H9 (cell line): ENCODE measurements around the gene NKG7. TPM values are rescaled to one million over a fixed set of nuclear protein-coding genes. Genes with fewer than 3 reads are reported as not detected.

Source experiments
- DNase-seq: peaks from one replicate; pipeline ENCODE4 v3.0.0-alpha.2; 2017
- H2AFZ ChIP-seq: one replicate; pipeline ENCODE4 v1.6.1; 2013; ENCODE audit warnings: mild to moderate bottlenecking, low read length, control low read depth, moderate library complexity
- H2AK5ac ChIP-seq: 2 replicates; pipeline ENCODE4 v1.6.1; 2013; ENCODE audit warnings: low read length, control low read depth, mixed read lengths; ENCODE audit not compliant: insufficient read length
- H2BK120ac ChIP-seq: one replicate; pipeline ENCODE4 v1.6.1; 2013; ENCODE audit warnings: low read depth, mild to moderate bottlenecking, low read length, control low read depth, inconsistent platforms; ENCODE audit not compliant: poor library complexity, severe bottlenecking
- H2BK12ac ChIP-seq: 2 replicates; pipeline ENCODE4 v1.6.1; 2013; ENCODE audit warnings: low read length, control low read depth, mixed read lengths, low read depth; ENCODE audit not compliant: insufficient read length
- H2BK15ac ChIP-seq: 2 replicates; pipeline ENCODE4 v1.6.1; 2013; ENCODE audit warnings: low read depth, low read length, control low read depth
- H2BK20ac ChIP-seq: one replicate; pipeline ENCODE4 v1.6.1; 2013; ENCODE audit warnings: low read depth, mild to moderate bottlenecking, low read length, control low read depth, inconsistent platforms; ENCODE audit not compliant: poor library complexity, severe bottlenecking
- H2BK5ac ChIP-seq: 2 replicates; pipeline ENCODE4 v1.6.1; 2013; ENCODE audit warnings: low read length, control low read depth, mixed read lengths; ENCODE audit not compliant: insufficient read length
- H3K14ac ChIP-seq: 2 replicates; pipeline ENCODE4 v1.6.1; 2013; ENCODE audit warnings: low read length, control low read depth; ENCODE audit not compliant: insufficient read depth
- H3K18ac ChIP-seq: 2 replicates; pipeline ENCODE4 v1.6.1; 2013; ENCODE audit warnings: low read depth, mild to moderate bottlenecking, mixed read lengths, low read length, control low read depth; ENCODE audit not compliant: insufficient read length
- H3K23ac ChIP-seq: 2 replicates; pipeline ENCODE4 v1.6.1; 2013; ENCODE audit warnings: low read length, control low read depth, mixed read lengths, low read depth; ENCODE audit not compliant: insufficient read length
- H3K23me2 ChIP-seq: 2 replicates; pipeline ENCODE4 v1.6.1; 2013; ENCODE audit warnings: low read depth, mild to moderate bottlenecking, mixed read lengths, low read length, control low read depth; ENCODE audit not compliant: insufficient read length, poor library complexity, severe bottlenecking
- H3K27ac ChIP-seq: 2 replicates; pipeline ENCODE4 v1.5.1; 2013; ENCODE audit warnings: low read length, control low read depth, mixed read lengths, low read depth; ENCODE audit not compliant: insufficient read length
- H3K27me3 ChIP-seq: 2 replicates; pipeline ENCODE4 v1.6.1; 2013; ENCODE audit warnings: low read length, control low read depth, inconsistent platforms; ENCODE audit not compliant: insufficient read depth
- H3K4ac ChIP-seq: 2 replicates; pipeline ENCODE4 v1.6.1; 2013; ENCODE audit warnings: low read depth, mild to moderate bottlenecking, control low read depth, inconsistent platforms, low read length, moderate library complexity
- H3K4me1 ChIP-seq: 2 replicates; pipeline ENCODE4 v1.6.1; 2013; ENCODE audit warnings: low read length, control low read depth, inconsistent platforms; ENCODE audit not compliant: insufficient read depth
- H3K4me2 ChIP-seq: 2 replicates; pipeline ENCODE4 v1.6.1; 2013; ENCODE audit warnings: low read length, control low read depth, mixed read lengths; ENCODE audit not compliant: insufficient read length, insufficient read depth
- H3K56ac ChIP-seq: 2 replicates; pipeline ENCODE4 v1.6.1; 2013; ENCODE audit warnings: low read depth, mild to moderate bottlenecking, mixed read lengths, low read length, control low read depth; ENCODE audit not compliant: insufficient read length
- H3K79me1 ChIP-seq: 2 replicates; pipeline ENCODE4 v1.6.1; 2013; ENCODE audit warnings: low read depth, mild to moderate bottlenecking, moderate library complexity, low read length, control low read depth, inconsistent platforms; ENCODE audit not compliant: insufficient read depth, poor library complexity, severe bottlenecking
- H3K79me2 ChIP-seq: 2 replicates; pipeline ENCODE4 v1.6.1; 2013; ENCODE audit warnings: low read length, control low read depth, inconsistent platforms; ENCODE audit not compliant: insufficient read depth
- H3K9ac ChIP-seq: 2 replicates; pipeline ENCODE4 v1.6.1; 2013; ENCODE audit warnings: low read length, control low read depth, mixed read lengths; ENCODE audit not compliant: insufficient read length; ENCODE audit errors: extremely low read depth
- H3K9me3 ChIP-seq: one replicate; pipeline ENCODE4 v1.6.1; 2013; ENCODE audit warnings: low read depth, low read length, inconsistent platforms; ENCODE audit not compliant: control insufficient read depth
- H3T11ph ChIP-seq: one replicate; pipeline ENCODE4 v1.6.1; 2013; ENCODE audit warnings: mild to moderate bottlenecking, low read length, control low read depth, inconsistent platforms
- H4K20me1 ChIP-seq: one replicate; pipeline ENCODE4 v1.6.1; 2013; ENCODE audit not compliant: control insufficient read depth, insufficient read length, insufficient read depth
- H4K5ac ChIP-seq: 2 replicates; pipeline ENCODE4 v1.6.1; 2013; ENCODE audit warnings: low read depth, mild to moderate bottlenecking, mixed read lengths, low read length, control low read depth; ENCODE audit not compliant: insufficient read length
- H4K8ac ChIP-seq: replicated peaks from 2 replicates; pipeline ENCODE4 v1.6.1; 2013; ENCODE audit warnings: low read length, control low read depth, mixed read lengths, low read depth; ENCODE audit not compliant: insufficient read length
- H4K91ac ChIP-seq: 2 replicates; pipeline ENCODE4 v1.6.1; 2013; ENCODE audit warnings: low read depth, mild to moderate bottlenecking, moderate library complexity, mixed read lengths, low read length, control low read depth; ENCODE audit not compliant: insufficient read length
- H3K27ac Mint-ChIP-seq, 3 experiments: 2 replicates in 2 of 3; 3 replicates in 1 of 3; pipeline ENCODE4 v1.8.0; 2020 to 2021; ENCODE audit warnings: mixed read lengths in 3 of 3, mild to moderate bottlenecking in 1 of 3, moderate library complexity in 1 of 3
- H3K27me3 Mint-ChIP-seq: 2 replicates; pipeline ENCODE4 v1.8.0; 2021; ENCODE audit warnings: low read depth, mild to moderate bottlenecking, moderate library complexity, mixed read lengths
- H3K36me3 Mint-ChIP-seq, 3 experiments: 2 replicates in 2 of 3; 3 replicates in 1 of 3; pipeline ENCODE4 v1.8.0; 2020 to 2021; ENCODE audit warnings: low read depth in 3 of 3, mixed read lengths in 3 of 3; ENCODE audit not compliant: insufficient read depth in 1 of 3
- H3K4me1 Mint-ChIP-seq, 2 experiments: 2 replicates each; pipeline ENCODE4 v1.8.0; 2020; ENCODE audit warnings: mixed read lengths in 2 of 2
- H3K4me3 Mint-ChIP-seq, 2 experiments: 2 replicates in 1 of 2; 3 replicates in 1 of 2; pipeline ENCODE4 v1.8.0; 2020 to 2021; ENCODE audit warnings: mild to moderate bottlenecking in 2 of 2, mixed read lengths in 2 of 2, moderate library complexity in 1 of 2
- H3K9me3 Mint-ChIP-seq, 2 experiments: 2 replicates in 1 of 2; 3 replicates in 1 of 2; pipeline ENCODE4 v1.8.0; 2020; ENCODE audit warnings: mild to moderate bottlenecking in 2 of 2, mixed read lengths in 2 of 2, moderate library complexity in 1 of 2
- WGBS: extraction: QIAGEN DNeasy Blood & Tissue Kit; methylation state at CpG from one replicate; pipeline ENCODE4 v1.1.7; 2013; ENCODE audit warnings: missing lambda C conversion rate, low lambda C conversion rate, mixed read lengths; ENCODE audit not compliant: insufficient read length; ENCODE audit errors: extremely low coverage; 5-methylcytosine and 5-hydroxymethylcytosine counted together
- total RNA-seq: library from RNA; stranded (reverse); gene quantifications from 2 replicates; pipeline ENCODE4 v1.2.1, GENCODE V29; 2021
- TF ChIP-seq, protein P1 (sequence below): fragments of 200-600 bp; sonication (generic); conservative IDR thresholded peaks from 3 replicates; pipeline ENCODE4 v1.8.0; 2021; ENCODE audit warnings: antibody characterized with exemption, mild to moderate bottlenecking

NKG7 gene
- total RNA-seq, 1 experiment from 2014 or later = not detected

- Histone ChIP-seq H3K56ac (no peak overlapping the region), H2BK5ac (no peak overlapping the region), H4K91ac (no peak overlapping the region), H4K5ac (no peak overlapping the region), H3T11ph (no peak overlapping the region), H3K9me3 (no peaks in the 10 kb centered on the region), H2BK15ac (no peak overlapping the region), H4K8ac (no peak overlapping the region), H2BK120ac (no peak overlapping the region), H3K27ac (no peak overlapping the region), H3K79me2 (no peaks in the 10 kb centered on the region), H2AFZ (no peak overlapping the region), H3K27me3 (no peaks in the 10 kb centered on the region), H3K79me1 (no peaks in the 10 kb centered on the region), H3K23ac (no peak overlapping the region), H3K18ac (no peak overlapping the region), H3K9ac (no peak overlapping the region), H2BK12ac (no peak overlapping the region), H3K4me2 (no peak overlapping the region), H3K4ac (no peak overlapping the region), H4K20me1 (no peaks in the 10 kb centered on the region), H2BK20ac (no peak overlapping the region), H2AK5ac (no peak overlapping the region), H3K14ac (no peak overlapping the region), H3K4me1 (no peaks in the 10 kb centered on the region; the same call in 1 of the 2 replicates), H3K23me2 (peaks cover 2% of the 10 kb centered on the region)
- TF ChIP-seq, protein P1, sequence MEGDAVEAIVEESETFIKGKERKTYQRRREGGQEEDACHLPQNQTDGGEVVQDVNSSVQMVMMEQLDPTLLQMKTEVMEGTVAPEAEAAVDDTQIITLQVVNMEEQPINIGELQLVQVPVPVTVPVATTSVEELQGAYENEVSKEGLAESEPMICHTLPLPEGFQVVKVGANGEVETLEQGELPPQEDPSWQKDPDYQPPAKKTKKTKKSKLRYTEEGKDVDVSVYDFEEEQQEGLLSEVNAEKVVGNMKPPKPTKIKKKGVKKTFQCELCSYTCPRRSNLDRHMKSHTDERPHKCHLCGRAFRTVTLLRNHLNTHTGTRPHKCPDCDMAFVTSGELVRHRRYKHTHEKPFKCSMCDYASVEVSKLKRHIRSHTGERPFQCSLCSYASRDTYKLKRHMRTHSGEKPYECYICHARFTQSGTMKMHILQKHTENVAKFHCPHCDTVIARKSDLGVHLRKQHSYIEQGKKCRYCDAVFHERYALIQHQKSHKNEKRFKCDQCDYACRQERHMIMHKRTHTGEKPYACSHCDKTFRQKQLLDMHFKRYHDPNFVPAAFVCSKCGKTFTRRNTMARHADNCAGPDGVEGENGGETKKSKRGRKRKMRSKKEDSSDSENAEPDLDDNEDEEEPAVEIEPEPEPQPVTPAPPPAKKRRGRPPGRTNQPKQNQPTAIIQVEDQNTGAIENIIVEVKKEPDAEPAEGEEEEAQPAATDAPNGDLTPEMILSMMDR = no peak
- Mint-ChIP-seq H3K4me3 (no peak overlapping the region), H3K27me3 (peaks cover 20% of the 10 kb centered on the region), H3K36me3 (peaks cover 0 to 4% (median 0%) of the 10 kb centered on the region in 3 experiments; a peak in 1 of 7 replicates), H3K27ac (peak overlapping the region in 1 of 3 experiments; percentile 7; a peak in 1 of 7 replicates), H3K9me3 (peaks cover 5 to 6% of the 10 kb centered on the region in 2 experiments), H3K4me1 (peaks cover 5 to 8% of the 10 kb centered on the region in 2 experiments)
- DNase-seq = no peak
- no CpG with 5 or more reads among the region's 11 CpGs for WGBS
Observed at GRCh38 chr19:51375504-51376221, 3.2 kb upstream of the NKG7 start.
